C4-2B (cell line): ENCODE results near the gene CLIP1.

ENCODE experiments used
- CTCF ChIP-seq: fragments of 450-650 bp; conservative IDR thresholded peaks from 2 replicates; pipeline ENCODE4 v1.5.1; 2017; ENCODE audit warnings: mild to moderate bottlenecking
- ZFX ChIP-seq: fragments of 450-650 bp; IDR thresholded peaks from 2 replicates; pipeline ENCODE4 v1.6.1; 2017

DNA sequence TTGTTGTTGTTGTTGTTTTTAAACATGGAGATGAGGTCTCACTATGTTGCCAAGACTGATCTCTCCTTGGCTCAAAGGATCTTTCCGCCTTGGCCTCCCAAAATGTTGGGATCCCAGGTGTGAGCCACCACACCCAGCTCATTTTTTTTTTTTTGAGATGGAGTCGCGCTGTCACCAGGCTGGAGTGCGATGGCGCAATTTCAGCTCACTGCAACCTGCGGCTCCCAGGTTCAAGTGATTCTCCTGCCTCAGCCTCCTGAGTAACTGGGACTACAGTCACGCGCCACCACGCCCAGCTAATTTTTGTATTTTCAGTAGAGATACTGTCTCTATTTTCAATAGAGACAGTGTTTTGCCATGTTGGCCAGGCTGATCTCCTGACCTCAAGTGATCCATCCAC, 4.9 kb upstream of the CLIP1 start:
- TF ChIP-seq CTCF, result no peak
- TF ChIP-seq ZFX, result no peak
